MM.1S (cell line): ENCODE results near the gene MIPOL1.
"Not testable (repeated sequence)": the region's sequence is repeated elsewhere in the genome, so short reads cannot be mapped to it uniquely, and the experiment has no call there.

Source experiments
- DNase-seq: peaks from one replicate; pipeline ENCODE4 v3.0.0-alpha.2; 2015
- H2AFZ ChIP-seq: fragments of 300-600 bp; sonication (generic); 2 replicates; pipeline ENCODE4 v1.6.0; 2016; ENCODE audit warnings: antibody characterized with exemption, low read length
- H3F3A ChIP-seq: fragments of 300-600 bp; sonication (generic); 2 replicates; pipeline ENCODE4 v1.6.1; 2016; ENCODE audit warnings: mild to moderate bottlenecking, antibody characterized with exemption, low read length, moderate library complexity, mixed read lengths; ENCODE audit not compliant: insufficient read depth
- H3K27ac ChIP-seq: fragments of 300-600 bp; sonication (generic); 2 replicates; pipeline ENCODE4 v1.5.1; 2016; ENCODE audit warnings: mild to moderate bottlenecking, low read length
- H3K27me3 ChIP-seq: fragments of 300-600 bp; sonication (generic); replicated peaks from 2 replicates; pipeline ENCODE4 v1.6.0; 2016; ENCODE audit warnings: low read length; ENCODE audit not compliant: insufficient read depth
- H3K36me3 ChIP-seq: fragments of 300-600 bp; sonication (generic); replicated peaks from 2 replicates; pipeline ENCODE4 v1.6.1; 2016; ENCODE audit warnings: mild to moderate bottlenecking, low read length, mixed read lengths; ENCODE audit not compliant: insufficient read depth
- H3K4me1 ChIP-seq: fragments of 300-600 bp; sonication (generic); 2 replicates; pipeline ENCODE4 v1.6.1; 2016; ENCODE audit warnings: low read length, mixed read lengths
- H3K4me2 ChIP-seq: fragments of 300-600 bp; sonication (generic); 2 replicates; pipeline ENCODE4 v1.6.0; 2016; ENCODE audit warnings: low read depth, low read length
- H3K4me3 ChIP-seq: fragments of 300-600 bp; sonication (generic); 2 replicates; pipeline ENCODE4 v1.5.1; 2016; ENCODE audit warnings: low read length, mixed read lengths
- H3K79me2 ChIP-seq: fragments of 300-600 bp; sonication (generic); 2 replicates; pipeline ENCODE4 v1.6.1; 2016; ENCODE audit warnings: mixed run types, low read length, mixed read lengths
- H3K9ac ChIP-seq: fragments of 300-600 bp; sonication (generic); 2 replicates; pipeline ENCODE4 v1.6.1; 2016; ENCODE audit warnings: low read length, mixed read lengths
- H3K9me2 ChIP-seq: fragments of 300-600 bp; sonication (generic); replicated peaks from 2 replicates; pipeline ENCODE4 v1.6.1; 2016; ENCODE audit warnings: mild to moderate bottlenecking, low read length, mixed read lengths; ENCODE audit not compliant: insufficient read depth
- H3K9me3 ChIP-seq: fragments of 300-600 bp; sonication (generic); replicated peaks from 2 replicates; pipeline ENCODE4 v1.6.1; 2016; ENCODE audit warnings: mild to moderate bottlenecking, low read length, mixed read lengths; ENCODE audit not compliant: insufficient read depth
- H4K20me1 ChIP-seq: fragments of 300-600 bp; sonication (generic); 2 replicates; pipeline ENCODE4 v1.6.1; 2016; ENCODE audit warnings: mild to moderate bottlenecking, low read length, moderate library complexity, mixed read lengths; ENCODE audit not compliant: insufficient read depth
- CTCF ChIP-seq: fragments of 300-600 bp; sonication (generic); IDR thresholded peaks from 2 replicates; pipeline ENCODE4 v1.5.1; 2016; ENCODE audit warnings: antibody characterized with exemption, low read length, mixed read lengths
- EZH2 ChIP-seq: fragments of 300-600 bp; sonication (generic); optimal IDR thresholded peaks from 2 replicates; pipeline ENCODE3; 2017; ENCODE audit warnings: low read depth, mild to moderate bottlenecking, antibody characterized with exemption, low read length, mixed read lengths
- EZH2phosphoT487 ChIP-seq: fragments of 300-600 bp; sonication (generic); IDR thresholded peaks from 2 replicates; pipeline ENCODE4 v1.6.1; 2018; ENCODE audit warnings: antibody characterized with exemption, low read length

Gene MIPOL1

GRCh38 chr14:37185670-37186069 lies 12.1 kb upstream of the MIPOL1 start:
- no peak for DNase-seq
- H3K27ac ChIP-seq, result no peak overlapping the region
- TF ChIP-seq CTCF, result no peak
- no peak for TF ChIP-seq EZH2phosphoT487
- no peak for TF ChIP-seq EZH2
- H2AFZ ChIP-seq, result no peak overlapping the region
- H3F3A ChIP-seq, result no peaks in the 10 kb centered on the region
- H3K4me3 ChIP-seq, result no peak overlapping the region
- no peaks in the 10 kb centered on the region for H3K9me2 ChIP-seq
- no peak overlapping the region for H3K4me2 ChIP-seq
- H3K27me3 ChIP-seq, result no peaks in the 10 kb centered on the region
- H3K4me1 ChIP-seq, result no peaks in the 10 kb centered on the region
- no peaks in the 10 kb centered on the region for H3K79me2 ChIP-seq
- no peak overlapping the region for H3K9ac ChIP-seq
- no peaks in the 10 kb centered on the region for H4K20me1 ChIP-seq
- no peaks in the 10 kb centered on the region for H3K36me3 ChIP-seq
- H3K9me3 ChIP-seq, result no peaks in the 10 kb centered on the region

- H3K27ac ChIP-seq, result no peak overlapping the region
- H4K20me1 ChIP-seq, result no peaks in the 10 kb centered on the region
- H3K27me3 ChIP-seq, result no peaks in the 10 kb centered on the region
- TF ChIP-seq EZH2 (no peak), EZH2phosphoT487 (no peak), CTCF (no peak)
- no peak overlapping the region for H3K4me2 ChIP-seq
- no peak overlapping the region for H2AFZ ChIP-seq
- H3K4me3 ChIP-seq, result no peak overlapping the region
- H3K9me2 ChIP-seq, result no peaks in the 10 kb centered on the region
- no peaks in the 10 kb centered on the region for H3K36me3 ChIP-seq
- no peaks in the 10 kb centered on the region for H3K9me3 ChIP-seq
- no peak for DNase-seq
- H3K4me1 ChIP-seq, result no peaks in the 10 kb centered on the region
- no peaks in the 10 kb centered on the region for H3F3A ChIP-seq
- H3K9ac ChIP-seq, result no peak overlapping the region
- H3K79me2 ChIP-seq, result no peaks in the 10 kb centered on the region
Measured at GRCh38 chr14:37186865-37187264, 10.9 kb upstream of the MIPOL1 start.

- Histone ChIP-seq H3K4me3 (no peak overlapping the region), H3K9me2 (no peaks in the 10 kb centered on the region), H3K4me2 (no peak overlapping the region), H4K20me1 (no peaks in the 10 kb centered on the region), H3K27me3 (no peaks in the 10 kb centered on the region), H3K9me3 (no peaks in the 10 kb centered on the region), H3K36me3 (no peaks in the 10 kb centered on the region), H3K27ac (no peak overlapping the region), H3K4me1 (no peaks in the 10 kb centered on the region), H3F3A (no peaks in the 10 kb centered on the region), H3K79me2 (no peaks in the 10 kb centered on the region), H3K9ac (no peak overlapping the region), H2AFZ (no peak overlapping the region)
- no peak for TF ChIP-seq CTCF
- DNase-seq, result no peak
Measured at GRCh38 chr14:37187294-37187693, 10.4 kb upstream of the MIPOL1 start.

- DNase-seq, H4K20me1 ChIP-seq, H3F3A ChIP-seq, H3K9ac ChIP-seq, H3K4me1 ChIP-seq, H3K9me3 ChIP-seq, H3K4me3 ChIP-seq, H3K36me3 ChIP-seq, H3K9me2 ChIP-seq, H3K27ac ChIP-seq, H3K27me3 ChIP-seq, H2AFZ ChIP-seq, H3K79me2 ChIP-seq, H3K4me2 ChIP-seq: not testable (repeated sequence)
Measured at GRCh38 chr14:37187840-37188577, 9.7 kb upstream of the MIPOL1 start.

GRCh38 chr14:37189733-37190132 lies 8.0 kb upstream of the MIPOL1 start:
- H3K4me2 ChIP-seq, H4K20me1 ChIP-seq, H3K36me3 ChIP-seq, H3K9me3 ChIP-seq, H3K27ac ChIP-seq, H2AFZ ChIP-seq, H3K79me2 ChIP-seq, H3K4me1 ChIP-seq, H3K4me3 ChIP-seq, DNase-seq, H3K27me3 ChIP-seq, H3K9me2 ChIP-seq, H3K9ac ChIP-seq, H3F3A ChIP-seq: not testable (repeated sequence)
